K562 (cell line): ENCODE results near the gene GADD45B. TPM values are rescaled to one million over a fixed set of nuclear protein-coding genes. Genes with fewer than 3 reads are reported as not detected.

Experiments used
- ATF7 ChIP-seq: fragments of 450-650 bp; IDR thresholded peaks from 2 replicates; pipeline ENCODE4 v1.7.1; 2014; ENCODE audit warnings: mild to moderate bottlenecking, moderate library complexity
- BHLHE40 ChIP-seq: IDR thresholded peaks from 2 replicates; pipeline ENCODE4 v1.6.1; 2011; ENCODE audit warnings: low read length, improper control_type of control experiment
- CEBPB ChIP-seq: fragments of 450-650 bp; IDR thresholded peaks from 2 replicates; pipeline ENCODE4 v1.6.1; 2016; ENCODE audit warnings: missing genetic modification characterization, missing compliant biosample characterization
- CTBP1 ChIP-seq: fragments of 450-650 bp; IDR thresholded peaks from 2 replicates; pipeline ENCODE4 v1.6.1; 2016; ENCODE audit warnings: borderline replicate concordance
- EP400 ChIP-seq: fragments of 450-650 bp; IDR thresholded peaks from 2 replicates; pipeline ENCODE4 v1.6.1; 2017; ENCODE audit warnings: antibody characterized with exemption, mild to moderate bottlenecking, moderate library complexity
- ETV5 ChIP-seq: sonication (generic); formaldehyde crosslinking; IDR thresholded peaks from 2 replicates; pipeline ENCODE4 v1.4.0; 2020; ENCODE audit warnings: low read depth, mild to moderate bottlenecking, missing genetic modification reagents
- LARP7 ChIP-seq: fragments of 450-650 bp; IDR thresholded peaks from 2 replicates; pipeline ENCODE4 v1.6.1; 2016
- MAZ ChIP-seq, 2 experiments: fragments of 450-650 bp in 1 of 2; sonication (generic) in 1 of 2; formaldehyde crosslinking; IDR thresholded peaks in 1 of 2; conservative IDR thresholded peaks in 1 of 2; 2 replicates each; pipeline versions ENCODE4 v1.4.0 to v1.5.0; 2020; ENCODE audit warnings: mild to moderate bottlenecking in 1 of 2, missing genetic modification reagents in 1 of 2
- NEUROD1 ChIP-seq: fragments of 150-350 bp; IDR thresholded peaks from 2 replicates; pipeline ENCODE4 v1.6.1; 2014; ENCODE audit warnings: borderline replicate concordance, low read length, low read depth; ENCODE audit not compliant: partially characterized antibody
- NFRKB ChIP-seq: fragments of 450-650 bp; IDR thresholded peaks from 2 replicates; pipeline ENCODE4 v1.6.1; 2016; ENCODE audit warnings: low read depth
- PML ChIP-seq: IDR thresholded peaks from 2 replicates; pipeline ENCODE4 v1.6.1; 2012; ENCODE audit warnings: low read length, inconsistent platforms
- SRF ChIP-seq, 2 experiments: fragments of 250-450, 450-650 bp in 1 of 2; sonication (Bioruptor Pico) in 1 of 2; sonication (generic) in 1 of 2; formaldehyde crosslinking; IDR thresholded peaks; 2 replicates each; pipeline versions ENCODE4 v1.5.0 to v1.5.1; 2020 to 2022; ENCODE audit warnings: mild to moderate bottlenecking in 1 of 2, missing genetic modification reagents in 1 of 2
- TRIM24 ChIP-seq, 2 experiments: fragments of 450-650 bp; IDR thresholded peaks; 2 replicates each; pipeline ENCODE4 v1.6.1; 2016
- VEZF1 ChIP-seq: fragments of 200-800 bp; sonication (Bioruptor generic); IDR thresholded peaks from 2 replicates; pipeline ENCODE4 v1.6.1; 2017; ENCODE audit warnings: missing genetic modification characterization, missing compliant biosample characterization
- ZC3H4 ChIP-seq: sonication (generic); formaldehyde crosslinking; IDR thresholded peaks from 2 replicates; pipeline ENCODE4 v1.9.0; 2021; ENCODE audit warnings: missing genetic modification reagents, borderline replicate concordance
- ZEB2 ChIP-seq: fragments of 450-650 bp; IDR thresholded peaks from 2 replicates; pipeline ENCODE4 v1.6.1; 2016
- ZFX ChIP-seq: sonication (generic); formaldehyde crosslinking; IDR thresholded peaks from 2 replicates; pipeline ENCODE4 v1.8.0; 2022; ENCODE audit warnings: mild to moderate bottlenecking, missing genetic modification reagents, moderate library complexity
- ZNF740 ChIP-seq, 3 experiments: fragments of 200-800 bp in 1 of 3; sonication (Bioruptor generic) in 1 of 3; sonication (generic) in 1 of 3; formaldehyde crosslinking in 1 of 3; IDR thresholded peaks; 2 replicates each; pipeline versions ENCODE4 v1.6.1 to v1.8.0; 2016 to 2022; ENCODE audit warnings: mild to moderate bottlenecking in 2 of 3, missing compliant biosample characterization in 2 of 3, missing genetic modification characterization in 2 of 3, missing genetic modification reagents in 1 of 3
- ZNF75A ChIP-seq: fragments of 450-650 bp; formaldehyde crosslinking; IDR thresholded peaks from 2 replicates; pipeline ENCODE4 v1.4.0; 2020; ENCODE audit warnings: mild to moderate bottlenecking
- polyA plus RNA-seq, 8 experiments: library from polyadenylated mRNA; depleted of rRNA in 4 of 8; stranded (reverse) in 5 of 8; unstranded in 3 of 8; fragments of >200 nt; fragmentation: Nextera tagmentation in 2 of 8; fragmentation: Illumina TruSeq in 1 of 8; extraction: Ambion mirVana in 2 of 8; extraction: Trizol in 1 of 8; gene quantifications; 2 replicates each; pipeline versions ENCODE4 v1.2.1 to v1.2.3, GENCODE V29; 2011 to 2014; ENCODE audit warnings: inconsistent platforms in 1 of 8, missing spikeins in 1 of 8
- total RNA-seq, 7 experiments: library from RNA; depleted of rRNA in 6 of 7; stranded (reverse); fragments of >200 nt in 6 of 7; fragmentation: Illumina TruSeq in 2 of 7; extraction: Trizol in 2 of 7; gene quantifications; 2 replicates each; pipeline versions ENCODE4 v1.2.1 to v1.2.3, GENCODE V29; 2011 to 2021; ENCODE audit warnings: low replicate concordance in 1 of 7
- TF ChIP-seq, protein P1 (sequence below): fragments of 450-650 bp; IDR thresholded peaks from 2 replicates; pipeline ENCODE4 v1.6.1; 2018; ENCODE audit warnings: mild to moderate bottlenecking, low read depth; ENCODE audit not compliant: partially characterized antibody
- TF ChIP-seq, protein P2 (sequence below): fragments of 450-650 bp; formaldehyde crosslinking; IDR thresholded peaks from 2 replicates; pipeline ENCODE4 v1.4.0; 2022; ENCODE audit warnings: mild to moderate bottlenecking, moderate library complexity
- TF ChIP-seq, protein P3 (sequence below): fragments of 250-450 bp; sonication (Bioruptor Pico); IDR thresholded peaks from 2 replicates; pipeline ENCODE4 v1.9.0; 2021; ENCODE audit warnings: mild to moderate bottlenecking

GADD45B gene
- total and polyA plus RNA-seq, 9 of the 15 experiments (the other 6 are each of a cell fraction or from before 2014, with no cell fraction given) = 0.06 to 4.1 (median 2.1) TPM

DNA sequence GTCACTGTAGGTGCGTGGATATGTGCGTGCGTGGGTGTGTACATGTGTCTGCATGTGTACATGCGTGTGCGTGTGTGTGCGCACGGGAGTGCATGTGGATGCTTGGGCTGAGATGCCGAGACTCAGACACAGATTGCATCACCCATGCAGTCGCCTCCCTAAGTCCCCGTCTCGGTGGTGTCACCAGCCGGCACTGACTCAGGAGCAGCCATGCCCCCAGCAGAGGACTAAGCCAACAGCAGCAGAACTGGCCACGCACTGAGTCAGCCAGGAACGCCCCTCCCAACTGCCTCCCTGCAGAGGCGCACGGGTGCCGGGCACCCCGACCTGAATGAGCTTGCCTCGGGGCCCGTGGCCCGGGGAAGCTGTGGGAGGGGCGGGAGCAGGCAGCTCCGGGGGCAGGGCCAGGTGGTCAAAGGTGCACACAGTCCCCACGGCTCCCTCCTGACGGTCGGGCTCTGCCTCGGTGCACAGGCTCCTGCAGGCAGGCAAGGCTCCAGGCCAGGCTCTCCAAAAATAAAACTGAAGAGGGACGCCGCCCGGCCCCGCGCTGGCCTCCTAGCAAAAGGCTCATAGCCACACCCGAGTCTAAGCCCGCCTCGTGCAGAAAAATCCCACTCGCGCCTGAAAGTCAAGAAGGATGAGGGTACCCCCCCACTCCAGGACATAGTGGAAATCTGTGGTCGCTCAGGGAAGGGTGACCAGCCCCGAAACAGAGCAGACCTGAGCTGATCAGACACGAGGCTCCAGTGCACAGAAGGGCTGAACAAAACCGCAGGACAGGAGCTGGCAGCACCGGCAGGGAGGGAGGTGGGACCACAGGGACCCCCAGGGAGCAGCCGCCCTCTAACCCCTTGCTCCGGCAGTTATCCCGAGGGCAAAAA lies 49.2 kb downstream of the GADD45B start (continued):
- TF ChIP-seq, protein P1, sequence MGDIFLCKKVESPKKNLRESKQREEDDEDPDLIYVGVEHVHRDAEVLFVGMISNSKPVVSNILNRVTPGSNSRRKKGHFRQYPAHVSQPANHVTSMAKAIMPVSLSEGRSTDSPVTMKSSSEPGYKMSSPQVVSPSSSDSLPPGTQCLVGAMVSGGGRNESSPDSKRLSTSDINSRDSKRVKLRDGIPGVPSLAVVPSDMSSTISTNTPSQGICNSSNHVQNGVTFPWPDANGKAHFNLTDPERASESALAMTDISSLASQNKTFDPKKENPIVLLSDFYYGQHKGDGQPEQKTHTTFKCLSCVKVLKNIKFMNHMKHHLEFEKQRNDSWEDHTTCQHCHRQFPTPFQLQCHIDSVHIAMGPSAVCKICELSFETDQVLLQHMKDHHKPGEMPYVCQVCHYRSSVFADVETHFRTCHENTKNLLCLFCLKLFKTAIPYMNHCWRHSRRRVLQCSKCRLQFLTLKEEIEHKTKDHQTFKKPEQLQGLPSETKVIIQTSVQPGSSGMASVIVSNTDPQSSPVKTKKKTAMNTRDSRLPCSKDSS = no peak
- TF ChIP-seq SRF (CRISPR knock-in tag; IDR thresholded peaks at IDR 0.05) = peak in 1 of 2 experiments; percentile 50; a peak in 1 of 4 replicates
- TF ChIP-seq CEBPB (tag) = peak; percentile 81
- TF ChIP-seq, protein P2, sequence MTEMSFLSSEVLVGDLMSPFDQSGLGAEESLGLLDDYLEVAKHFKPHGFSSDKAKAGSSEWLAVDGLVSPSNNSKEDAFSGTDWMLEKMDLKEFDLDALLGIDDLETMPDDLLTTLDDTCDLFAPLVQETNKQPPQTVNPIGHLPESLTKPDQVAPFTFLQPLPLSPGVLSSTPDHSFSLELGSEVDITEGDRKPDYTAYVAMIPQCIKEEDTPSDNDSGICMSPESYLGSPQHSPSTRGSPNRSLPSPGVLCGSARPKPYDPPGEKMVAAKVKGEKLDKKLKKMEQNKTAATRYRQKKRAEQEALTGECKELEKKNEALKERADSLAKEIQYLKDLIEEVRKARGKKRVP (CRISPR knock-in tag) = peak; percentile 91
- peak; percentile 45 for TF ChIP-seq ZFX (CRISPR knock-in tag)
- TF ChIP-seq NFRKB = 0 out of 2 replicates have a peak, but pooled peaks have one; percentile 34
- TF ChIP-seq ETV5 (CRISPR knock-in tag) = 0 out of 2 replicates have a peak, but pooled peaks have one; percentile 25
- peak; percentile 54 for TF ChIP-seq BHLHE40
- 0 out of 2 replicates have a peak, but pooled peaks have one; percentile 29 for TF ChIP-seq ZEB2
- TF ChIP-seq MAZ (CRISPR knock-in tag; conservative IDR thresholded peaks at IDR 0.05 in 1 of 2, IDR thresholded peaks at IDR 0.05 in 1 of 2) = peak; percentile 43 to 47; a peak in 1 of 4 replicates
- peak; percentile 70 for TF ChIP-seq CTBP1
- TF ChIP-seq ATF7 = peak; percentile 69
- no peak for TF ChIP-seq ZNF75A
- peak; percentile 18; the same call in 1 of the 2 replicates for TF ChIP-seq ZNF740 (CRISPR knock-in tag; IDR thresholded peaks at IDR 0.05)
- TF ChIP-seq ZNF740 (tag; IDR thresholded peaks at IDR 0.05) = no peak
- peak in 1 of 2 experiments; percentile 41; a peak in 2 of 4 replicates for TF ChIP-seq TRIM24 (IDR thresholded peaks at IDR 0.05)
- TF ChIP-seq VEZF1 (CRISPR knock-in tag) = 0 out of 2 replicates have a peak, but pooled peaks have one; percentile 25
- TF ChIP-seq, protein P3, sequence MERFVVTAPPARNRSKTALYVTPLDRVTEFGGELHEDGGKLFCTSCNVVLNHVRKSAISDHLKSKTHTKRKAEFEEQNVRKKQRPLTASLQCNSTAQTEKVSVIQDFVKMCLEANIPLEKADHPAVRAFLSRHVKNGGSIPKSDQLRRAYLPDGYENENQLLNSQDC = no peak
- TF ChIP-seq PML = no peak
- peak; percentile 26 for TF ChIP-seq NEUROD1
- TF ChIP-seq LARP7 = no peak
- TF ChIP-seq ZC3H4 (CRISPR knock-in tag) = 0 out of 2 replicates have a peak, but pooled peaks have one; percentile 26
- TF ChIP-seq EP400 = peak; percentile 28; the same call in 1 of the 2 replicates
